Upper lobe of left lung (tissue), 6 donors: ENCODE measurements around the gene MRPS23. TPM values are rescaled to one million over a fixed set of nuclear protein-coding genes. Genes with fewer than 3 reads are reported as not detected.

Experiments used
- ATAC-seq, 2 donors: fragments of 200-7000 bp; cut with Tn5 transposase; one replicate each; pipeline ENCODE4 v1.9.1; 2022; ENCODE audit warnings: mild to moderate bottlenecking in 2 of 2, moderate library complexity in 2 of 2; ENCODE audit not compliant: low FRiP score in 2 of 2
- DNase-seq, 2 donors: peaks; one replicate each; pipeline ENCODE4 v3.0.0-alpha.2; 2019 to 2020
- H3K27ac ChIP-seq, 4 donors: fragments of 200-600 bp; sonication (generic); one replicate each; pipeline ENCODE4 v1.5.1; 2016 to 2019
- H3K27me3 ChIP-seq, 4 donors: fragments of 200-600 bp; sonication (generic); one replicate each; pipeline ENCODE4 v1.5.1; 2017 to 2019
- H3K36me3 ChIP-seq, 4 donors: fragments of 200-600 bp; sonication (generic); one replicate each; pipeline ENCODE4 v1.5.1; 2016 to 2019
- H3K4me1 ChIP-seq, 4 donors: fragments of 200-600 bp; sonication (generic); one replicate each; pipeline ENCODE4 v1.5.1; 2018 to 2019
- H3K4me3 ChIP-seq, 4 donors: fragments of 200-600 bp; sonication (generic); one replicate each; pipeline ENCODE4 v1.5.1; 2017 to 2019; ENCODE audit warnings: mild to moderate bottlenecking in 2 of 4, moderate library complexity in 1 of 4
- H3K9me3 ChIP-seq, 4 donors: fragments of 200-600 bp; sonication (generic); one replicate each; pipeline ENCODE4 v1.5.1; 2018 to 2019
- EP300 ChIP-seq, 4 donors: sonication (generic); formaldehyde crosslinking; IDR thresholded peaks; one replicate each; pipeline ENCODE4 v1.5.1; 2017; ENCODE audit warnings: antibody characterized with exemption in 4 of 4, control low read depth in 2 of 4
- POLR2A ChIP-seq, 4 donors: fragments of 450-650 bp; IDR thresholded peaks; one replicate each; pipeline ENCODE4 v1.5.1; 2016 to 2017; ENCODE audit warnings: antibody characterized with exemption in 4 of 4, mild to moderate bottlenecking in 2 of 4
- POLR2AphosphoS5 ChIP-seq, 2 donors: sonication (generic); formaldehyde crosslinking; IDR thresholded peaks; one replicate each; pipeline ENCODE4 v1.5.1; 2017; ENCODE audit warnings: antibody characterized with exemption in 2 of 2
- WGBS, 2 donors: methylation state at CpG; one replicate each; pipeline ENCODE4 v1.1.5; 2017 to 2018; 5-methylcytosine and 5-hydroxymethylcytosine counted together
- total RNA-seq, 6 donors: library from RNA; depleted of rRNA in 4 of 6; stranded (reverse); fragments of >200 nt in 4 of 6; gene quantifications; one replicate each; pipeline versions ENCODE4 v1.1.0 to v1.2.1, GENCODE V29; 2016 to 2021
- TF ChIP-seq, protein P1 (sequence below), 6 experiments: fragments of 450-650 bp in 4 of 6; fragments of 200-600 bp in 2 of 6; sonication (generic) in 2 of 6; IDR thresholded peaks; one replicate each; pipeline ENCODE4 v1.5.1; 2016 to 2019; ENCODE audit warnings: antibody characterized with exemption in 6 of 6
- donor health status: DM: no; HTN: no; CAD: no; lungs with moderate emphysema.
- donor health status: DM: no; HTN: yes; CAD: no; lungs with severe emphysema.

Gene MRPS23
- total RNA-seq, 6 donors from 2014 or later, result 11.4 to 50.6 (median 19.1) TPM

DNA sequence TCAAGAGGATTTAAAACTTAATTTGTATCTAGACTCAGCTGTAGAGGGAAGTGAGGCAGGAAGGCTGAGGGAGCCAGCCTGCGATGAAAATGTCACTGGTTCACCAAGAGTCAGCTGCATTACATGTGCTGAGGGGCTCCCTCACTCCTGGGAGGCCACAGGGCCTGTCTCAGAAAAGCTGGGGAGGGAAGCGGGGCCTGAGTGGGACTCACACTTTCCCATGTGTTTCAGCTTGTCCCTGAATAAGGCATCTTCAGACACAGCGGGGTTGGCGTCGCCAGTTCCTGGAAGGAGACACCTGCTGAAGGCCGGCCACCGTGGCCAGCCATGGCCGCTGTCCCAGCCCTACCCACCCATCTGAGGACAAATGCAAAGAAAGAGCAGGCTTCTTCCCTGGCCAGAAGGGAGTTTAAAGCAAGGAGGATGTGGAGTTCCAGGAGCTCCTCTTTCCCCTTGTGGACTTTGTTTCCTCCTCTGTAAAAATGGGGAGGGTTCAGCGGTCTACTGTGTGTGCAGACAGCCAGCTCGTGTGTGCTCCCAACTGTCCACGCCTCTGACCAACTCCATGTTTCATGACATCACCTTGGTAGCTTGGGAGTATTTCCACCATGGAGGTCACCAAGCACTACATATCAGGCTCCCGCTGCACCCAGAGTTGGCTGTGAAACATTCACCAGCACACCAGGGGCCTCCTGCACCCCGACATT is 19.2 kb upstream of the MRPS23 start:
- H3K27ac ChIP-seq, result peak overlapping the region; percentile 41 to 81 (median 68)
- ATAC-seq (no peak), DNase-seq (no peak)
- WGBS, 2 donors, result 74 to 77% methylated on average over 12 to 13 of the region's 13 CpGs
- H3K27me3 ChIP-seq, result no peaks in the 10 kb centered on the region
- no peaks in the 10 kb centered on the region for H3K9me3 ChIP-seq
- no peak overlapping the region for H3K4me3 ChIP-seq
- TF ChIP-seq, protein P1, sequence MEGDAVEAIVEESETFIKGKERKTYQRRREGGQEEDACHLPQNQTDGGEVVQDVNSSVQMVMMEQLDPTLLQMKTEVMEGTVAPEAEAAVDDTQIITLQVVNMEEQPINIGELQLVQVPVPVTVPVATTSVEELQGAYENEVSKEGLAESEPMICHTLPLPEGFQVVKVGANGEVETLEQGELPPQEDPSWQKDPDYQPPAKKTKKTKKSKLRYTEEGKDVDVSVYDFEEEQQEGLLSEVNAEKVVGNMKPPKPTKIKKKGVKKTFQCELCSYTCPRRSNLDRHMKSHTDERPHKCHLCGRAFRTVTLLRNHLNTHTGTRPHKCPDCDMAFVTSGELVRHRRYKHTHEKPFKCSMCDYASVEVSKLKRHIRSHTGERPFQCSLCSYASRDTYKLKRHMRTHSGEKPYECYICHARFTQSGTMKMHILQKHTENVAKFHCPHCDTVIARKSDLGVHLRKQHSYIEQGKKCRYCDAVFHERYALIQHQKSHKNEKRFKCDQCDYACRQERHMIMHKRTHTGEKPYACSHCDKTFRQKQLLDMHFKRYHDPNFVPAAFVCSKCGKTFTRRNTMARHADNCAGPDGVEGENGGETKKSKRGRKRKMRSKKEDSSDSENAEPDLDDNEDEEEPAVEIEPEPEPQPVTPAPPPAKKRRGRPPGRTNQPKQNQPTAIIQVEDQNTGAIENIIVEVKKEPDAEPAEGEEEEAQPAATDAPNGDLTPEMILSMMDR (IDR thresholded peaks at IDR 0.05), result no peak
- no peak for TF ChIP-seq POLR2AphosphoS5 (IDR thresholded peaks at IDR 0.05)
- TF ChIP-seq POLR2A (IDR thresholded peaks at IDR 0.05), result no peak
- TF ChIP-seq EP300 (IDR thresholded peaks at IDR 0.05), result no peak
- peaks cover 30 to 39% (median 37%) of the 10 kb centered on the region in 4 donors for H3K4me1 ChIP-seq
- H3K36me3 ChIP-seq, result peaks cover 7 to 43% (median 35%) of the 10 kb centered on the region in 4 donors

DNA sequence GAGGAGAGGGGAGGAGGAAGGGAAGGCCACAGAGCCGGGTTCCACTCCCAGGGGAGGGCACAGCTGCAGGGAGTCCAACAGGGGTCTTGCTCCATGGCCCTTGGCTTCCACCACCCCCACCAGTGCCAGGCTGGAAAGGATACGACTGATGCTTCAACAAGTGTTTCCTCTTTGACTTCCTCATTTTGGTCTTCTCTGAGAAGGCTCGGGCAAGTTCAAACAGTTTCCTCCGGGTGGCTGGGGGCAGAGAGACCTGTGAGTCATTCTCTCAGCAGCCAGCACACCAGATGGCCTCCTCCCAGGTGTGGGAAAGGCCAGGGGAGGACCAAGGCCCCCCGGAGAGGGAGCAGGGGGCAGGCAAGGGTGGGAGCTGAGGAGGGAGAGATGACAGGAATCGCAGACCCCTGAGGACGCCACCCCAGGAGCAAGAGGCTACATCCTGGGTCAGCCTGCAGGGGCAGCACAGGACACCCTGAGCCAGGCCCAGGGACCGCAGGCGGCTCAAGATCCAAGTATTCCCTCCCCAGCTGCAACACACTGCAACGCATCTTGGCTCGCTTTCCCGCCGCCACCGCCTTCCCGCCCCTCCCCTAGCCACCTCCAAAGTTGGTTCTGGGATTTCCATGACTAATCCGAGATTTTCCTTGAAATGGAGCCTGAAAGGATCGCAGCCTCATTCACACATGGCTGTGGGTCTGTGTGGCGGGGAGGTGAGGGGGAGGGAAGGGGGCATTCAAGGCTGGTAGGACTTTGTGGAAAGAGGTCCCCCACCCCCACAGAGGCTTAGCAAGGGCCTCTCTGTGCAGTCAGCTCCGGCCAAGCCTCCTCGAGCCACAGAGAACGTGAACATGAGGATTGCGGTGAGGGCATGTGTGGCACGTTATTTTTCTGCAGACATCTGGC is 18.4 kb upstream of the MRPS23 start:
- TF ChIP-seq EP300 (IDR thresholded peaks at IDR 0.05), result no peak
- TF ChIP-seq, protein P1 (IDR thresholded peaks at IDR 0.05), result peak in 5 of 6 experiments; percentile 16 to 49 (median 37)
- peak; percentile 72 to 87 for DNase-seq
- H3K27me3 ChIP-seq, result no peaks in the 10 kb centered on the region
- peak overlapping the region; percentile 41 to 81 (median 68) for H3K27ac ChIP-seq
- peak; percentile 66 to 93 for ATAC-seq
- peaks cover 7 to 39% (median 35%) of the 10 kb centered on the region in 4 donors for H3K36me3 ChIP-seq
- 43 to 48% methylated on average over 18 to 23 of the region's 23 CpGs for WGBS, 2 donors
- no peaks in the 10 kb centered on the region for H3K9me3 ChIP-seq
- H3K4me3 ChIP-seq, result no peak overlapping the region
- peaks cover 22 to 31% (median 29%) of the 10 kb centered on the region in 4 donors for H3K4me1 ChIP-seq

DNA sequence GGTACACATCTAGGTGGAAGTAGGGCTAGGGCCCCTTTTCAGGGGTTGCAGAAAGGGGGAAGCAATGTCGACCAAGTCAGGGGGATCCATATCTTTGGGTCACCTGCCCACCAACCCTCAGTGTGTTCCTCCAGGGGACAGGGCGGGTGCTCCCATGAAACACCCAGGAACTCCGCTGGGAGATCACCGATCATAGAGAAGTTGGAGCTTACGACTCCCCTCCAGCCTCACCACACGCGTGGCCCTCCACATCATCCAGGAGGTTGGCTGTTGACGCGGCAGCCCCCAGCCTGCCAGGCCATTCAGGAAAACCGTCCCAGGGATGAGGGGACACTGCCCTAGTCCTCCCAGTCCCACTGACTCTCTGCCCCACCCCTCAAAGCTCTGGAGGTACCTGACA is 17.3 kb upstream of the MRPS23 start:
- H3K36me3 ChIP-seq, result peaks cover 7 to 31% (median 29%) of the 10 kb centered on the region in 4 donors
- no peaks in the 10 kb centered on the region for H3K9me3 ChIP-seq
- TF ChIP-seq EP300 (IDR thresholded peaks at IDR 0.05), result no peak
- peaks cover 19 to 24% (median 21%) of the 10 kb centered on the region in 4 donors for H3K4me1 ChIP-seq
- no peak for ATAC-seq
- no peak overlapping the region for H3K4me3 ChIP-seq
- H3K27me3 ChIP-seq, result no peaks in the 10 kb centered on the region
- H3K27ac ChIP-seq, result peak overlapping the region in 2 of 4 donors; percentile 76 to 81
- 89 to 93% methylated on average over 3 to 10 of the region's 10 CpGs for WGBS, 2 donors
- no peak for DNase-seq

DNA sequence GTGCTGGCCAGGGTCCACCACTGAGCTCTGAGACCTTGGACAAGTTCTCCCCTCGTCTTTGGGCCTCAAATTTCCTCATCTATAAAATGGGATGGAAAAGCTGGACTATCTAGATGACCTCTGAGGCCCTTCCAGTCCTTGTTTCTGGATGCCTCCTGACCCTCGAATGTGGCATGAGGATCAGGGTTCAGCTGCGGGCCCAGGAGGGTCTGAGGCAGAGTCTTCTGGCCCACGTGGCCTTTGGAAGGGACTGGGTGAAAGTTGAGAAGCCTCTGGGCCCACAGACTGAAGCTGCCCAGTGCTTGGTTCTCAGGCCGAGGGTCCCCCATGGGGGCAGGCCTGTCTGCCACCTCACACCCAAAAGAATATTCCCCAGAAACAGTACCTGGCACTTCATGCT is 16.9 kb upstream of the MRPS23 start:
- ATAC-seq, result no peak

More for the DNA sequence above, 16.9 kb upstream of the MRPS23 start:
- H3K4me1 ChIP-seq, result peaks cover 19 to 28% (median 25%) of the 10 kb centered on the region in 4 donors
- H3K36me3 ChIP-seq, result peaks cover 7 to 27% (median 26%) of the 10 kb centered on the region in 4 donors
- H3K4me3 ChIP-seq, result no peak overlapping the region
- H3K27me3 ChIP-seq, result no peaks in the 10 kb centered on the region
- DNase-seq, result no peak
- TF ChIP-seq EP300 (IDR thresholded peaks at IDR 0.05) (no peak), POLR2A (IDR thresholded peaks at IDR 0.05) (no peak), POLR2AphosphoS5 (IDR thresholded peaks at IDR 0.05) (no peak)
- TF ChIP-seq, protein P1 (IDR thresholded peaks at IDR 0.05), result no peak
- 90% methylated on average over 5 of the region's 5 CpGs; no CpG with 5 or more reads in 1 of the 2 donors for WGBS, 2 donors
- no peak overlapping the region for H3K27ac ChIP-seq
- no peaks in the 10 kb centered on the region for H3K9me3 ChIP-seq
